Dedifferentiated amniotic fluid mesenchymal stem cell (primary cell): ENCODE results near the gene TGIF2LY.
"Not testable (repeated sequence)": the region's sequence is repeated elsewhere in the genome, so short reads cannot be mapped to it uniquely, and the experiment has no call there.

Experiments
- DNase-seq: peaks from one replicate; pipeline ENCODE4 v3.0.0-alpha.2; 2016; ENCODE audit errors: extremely low spot score

TGIF2LY gene

GRCh38 chrY:3578767-3579166 lies at the start of gene TGIF2LY:
TGIF2LY (plus strand) TSS chrY:3579067; CDS start chrY:3579245, 178 bp downstream.
- DNase-seq, result not testable (repeated sequence)
